ENCODE data around the gene SACM1L.
"Not testable (repeated sequence)": the region's sequence is repeated elsewhere in the genome, so short reads cannot be mapped to it uniquely, and the experiment has no call there.

Gene SACM1L

DNA sequence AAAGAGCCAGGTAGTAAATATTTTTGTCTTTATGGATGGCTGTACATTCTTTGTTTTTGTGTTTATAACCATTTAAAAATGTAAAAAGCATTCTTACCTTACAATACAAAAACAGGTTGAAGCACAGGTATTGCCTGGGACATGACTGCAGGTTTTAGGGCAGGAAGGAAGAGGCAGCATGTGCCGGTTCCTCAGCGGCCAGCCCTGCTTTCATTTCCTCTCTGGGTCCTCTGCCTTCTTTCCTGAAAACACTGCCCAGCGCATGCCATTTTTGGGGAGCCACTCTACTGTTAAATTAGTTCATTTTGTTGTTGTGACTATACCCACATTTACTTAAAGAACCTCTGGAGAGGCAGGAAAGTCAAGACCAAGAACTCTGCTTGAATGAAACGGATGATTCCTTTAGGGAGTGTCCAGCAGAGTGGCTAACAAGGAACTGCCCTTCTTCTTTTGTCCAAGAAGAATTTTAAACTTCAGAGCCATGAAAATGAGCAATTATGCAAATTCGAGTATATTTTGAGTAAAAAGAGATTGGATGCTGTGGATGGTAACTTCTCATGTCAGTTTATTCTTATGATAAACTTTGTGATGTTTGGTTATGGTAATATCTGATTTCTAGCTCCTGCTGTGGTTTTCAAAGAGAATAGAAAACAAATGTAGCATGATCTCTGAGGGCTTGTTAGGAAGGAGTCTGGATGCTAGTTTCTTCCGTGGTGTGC is 52.7 kb downstream of the SACM1L start:
- DNase-seq (ENCODE audit: low read depth) = no peak

- no peak for DNase-seq (ENCODE audit: low read depth)
Observed at GRCh38 chr3:45742461-45743089, 53.4 kb downstream of the SACM1L start.

- no peak for DNase-seq (ENCODE audit: low read depth)
Observed at GRCh38 chr3:45746165-45746776, 57.1 kb downstream of the SACM1L start.

GRCh38 chr3:45746777-45747622 is 57.8 kb downstream of the SACM1L start:
- DNase-seq (ENCODE audit: low read depth) = no peak

- no peak for DNase-seq (ENCODE audit: low read depth)
Observed at GRCh38 chr3:45748068-45748467, 58.9 kb downstream of the SACM1L start.

- not testable (repeated sequence) for DNase-seq (ENCODE audit: low read depth)
Observed at GRCh38 chr3:45749036-45749600, 59.9 kb downstream of the SACM1L start.

- DNase-seq (ENCODE audit: low read depth) = no peak
Observed at GRCh38 chr3:45749880-45750279, 60.7 kb downstream of the SACM1L start.

- peak; percentile 3 for DNase-seq (ENCODE audit: low read depth)
Observed at GRCh38 chr3:45751537-45752242, 62.5 kb downstream of the SACM1L start.

DNA sequence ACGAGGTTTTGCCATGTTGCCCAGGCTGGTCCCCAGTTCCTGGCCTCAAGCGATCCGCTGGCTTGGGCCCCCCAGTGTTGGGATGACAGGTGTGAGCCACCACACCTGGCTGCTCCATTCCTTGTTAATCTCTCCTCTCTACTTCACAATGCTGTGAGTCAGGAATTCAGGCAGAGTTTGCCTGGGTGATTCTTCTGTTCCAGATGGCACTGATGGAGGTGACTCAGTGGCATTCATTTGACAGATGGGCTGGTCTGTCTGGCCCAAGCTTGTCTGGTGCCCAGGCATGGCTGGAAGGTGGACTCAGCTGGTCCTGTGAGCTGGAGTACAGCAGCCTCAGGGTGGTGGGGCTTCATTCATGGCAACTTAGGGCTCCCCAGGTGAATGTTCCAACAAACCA is 63.9 kb downstream of the SACM1L start:
- no peak for DNase-seq (ENCODE audit: low read depth)

- no peak for DNase-seq (ENCODE audit: low read depth)
Observed at GRCh38 chr3:45754461-45754860, 65.3 kb downstream of the SACM1L start.

DNA sequence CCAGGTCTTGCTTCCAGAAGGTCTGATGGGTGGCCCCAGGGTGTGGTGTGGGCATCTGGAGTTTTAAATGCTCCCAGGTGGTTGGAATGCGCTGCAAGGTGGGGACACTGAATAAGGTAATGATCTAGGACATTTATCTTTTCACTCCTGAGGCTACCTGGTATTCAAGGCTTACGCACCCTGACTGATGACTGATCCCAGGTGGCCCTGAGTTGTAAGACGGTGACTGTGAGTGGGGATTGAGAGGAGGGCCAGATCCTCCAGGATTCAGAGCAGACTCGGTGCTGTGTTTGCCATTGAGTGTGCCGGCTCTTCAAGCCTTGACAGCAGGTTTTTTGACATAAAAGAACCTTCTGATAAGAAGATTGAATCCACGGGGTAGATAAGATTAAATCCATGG is 66.9 kb downstream of the SACM1L start:
- no peak for DNase-seq (ENCODE audit: low read depth)

DNA sequence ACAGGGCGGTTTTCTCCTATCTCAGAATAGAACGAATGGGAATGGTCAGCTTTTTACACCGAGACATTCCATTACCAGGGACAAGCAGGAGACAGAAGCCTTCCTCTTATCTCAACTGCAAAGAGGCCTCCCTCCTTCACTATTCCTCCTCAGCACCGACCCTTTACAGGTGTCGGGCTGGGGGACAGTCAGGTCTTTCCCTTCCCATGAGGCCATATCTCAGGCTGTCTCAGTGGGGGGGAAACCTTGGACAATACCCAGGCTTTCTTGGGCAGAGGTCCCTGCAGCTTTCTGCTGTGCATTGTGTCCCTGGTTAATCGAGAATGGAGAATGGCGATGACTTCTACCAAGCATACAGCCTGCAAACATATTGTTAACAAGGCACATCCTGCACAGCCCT is 67.9 kb downstream of the SACM1L start:
- DNase-seq (ENCODE audit: low read depth) = not testable (repeated sequence)

- DNase-seq (ENCODE audit: low read depth) = no peak
Observed at GRCh38 chr3:45758871-45759270, 69.7 kb downstream of the SACM1L start.

DNA sequence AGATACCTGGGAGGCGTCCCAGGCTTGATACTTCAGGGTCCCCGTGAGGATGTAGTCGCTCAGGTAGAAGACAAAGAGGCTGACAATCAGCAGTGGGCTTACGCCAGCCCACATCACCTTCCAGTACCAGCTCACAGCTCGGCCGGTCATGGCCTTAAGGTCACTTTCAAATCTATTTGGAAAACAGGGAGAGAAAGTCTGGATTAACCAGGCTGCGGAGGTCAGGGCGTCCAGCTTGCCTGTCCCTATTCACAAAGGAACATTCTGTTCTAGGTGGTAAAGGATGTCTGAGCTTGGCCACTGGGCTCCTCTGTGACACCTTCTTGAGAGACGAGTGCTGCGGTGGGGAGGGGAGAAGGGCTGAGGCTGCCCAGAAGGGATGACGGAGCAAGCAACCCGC is 70.7 kb downstream of the SACM1L start:
- no peak for DNase-seq (ENCODE audit: low read depth)

DNA sequence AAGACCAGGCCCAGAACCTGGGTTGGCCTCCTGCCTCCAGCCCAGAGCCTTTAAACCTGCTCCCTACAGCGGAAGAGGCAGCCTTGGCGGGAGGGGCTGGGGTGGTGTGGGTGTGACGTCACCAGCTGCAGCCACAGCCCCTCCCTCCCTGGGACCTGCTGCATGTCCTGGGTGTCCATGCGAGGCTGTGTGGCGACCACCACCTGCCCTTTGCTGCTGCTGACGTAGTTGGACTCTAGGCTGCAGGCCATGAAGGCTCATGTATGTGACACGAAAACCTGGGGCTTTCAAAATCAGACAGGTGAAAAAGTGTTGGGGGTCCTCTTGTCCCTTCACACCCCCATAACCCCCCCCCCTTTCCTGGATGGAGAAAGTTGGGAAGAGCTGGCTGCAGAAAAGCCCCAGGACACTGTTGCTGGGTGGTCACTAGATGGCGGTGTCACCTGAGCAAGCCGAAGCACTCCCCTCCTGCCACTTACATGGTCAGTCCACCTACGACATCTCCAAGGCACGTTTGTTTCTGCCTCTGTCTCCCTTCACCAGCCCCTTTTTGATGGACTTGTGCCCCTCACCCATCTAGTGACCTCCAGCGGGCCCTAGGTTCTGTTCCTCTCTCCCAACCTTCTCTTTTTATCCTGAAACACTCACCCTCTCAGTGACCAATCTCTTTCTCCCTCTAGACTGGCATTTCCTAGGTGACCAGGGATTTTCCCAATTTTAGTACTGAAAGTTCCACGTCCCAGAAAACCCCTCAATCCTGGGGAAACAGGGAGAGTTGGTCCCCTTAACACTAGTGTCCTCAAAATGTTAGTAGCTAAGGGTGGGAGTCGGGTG is 71.9 kb downstream of the SACM1L start:
- peak; percentile 63 for DNase-seq (ENCODE audit: low read depth)

- no peak for DNase-seq (ENCODE audit: low read depth)
Observed at GRCh38 chr3:45761831-45762230, 72.6 kb downstream of the SACM1L start.

DNA sequence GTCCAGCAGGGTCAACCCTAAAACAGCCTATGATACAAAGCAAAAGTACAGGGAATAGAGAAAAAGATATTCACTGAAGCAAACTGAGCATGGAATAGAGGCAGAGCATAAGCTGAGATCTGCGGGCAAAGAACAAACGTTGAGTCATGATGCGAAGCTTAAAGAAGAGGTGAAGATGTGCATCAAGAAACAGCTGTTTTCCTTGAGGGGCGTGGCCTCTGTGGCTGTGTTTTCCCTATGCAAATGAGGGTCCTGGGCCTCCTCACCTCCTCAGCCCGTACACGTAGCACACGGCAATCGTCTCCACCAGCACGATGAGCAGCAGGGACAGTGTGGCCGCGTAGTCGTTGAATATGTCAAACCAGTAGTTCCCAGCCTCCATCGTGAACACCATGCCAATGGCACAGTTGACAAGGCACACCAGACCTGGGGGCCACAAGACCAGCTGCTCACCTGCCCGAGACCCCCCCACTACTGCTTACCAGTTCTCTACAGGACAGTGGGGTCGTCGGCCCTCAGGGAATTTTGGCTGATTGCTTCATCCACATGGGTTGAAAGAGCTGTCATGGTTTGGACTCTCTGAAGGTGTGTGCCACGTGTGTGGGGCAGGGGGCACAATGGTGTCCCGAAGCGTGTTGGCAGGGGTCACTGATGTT is 73.6 kb downstream of the SACM1L start:
- DNase-seq (ENCODE audit: low read depth) = no peak

DNA sequence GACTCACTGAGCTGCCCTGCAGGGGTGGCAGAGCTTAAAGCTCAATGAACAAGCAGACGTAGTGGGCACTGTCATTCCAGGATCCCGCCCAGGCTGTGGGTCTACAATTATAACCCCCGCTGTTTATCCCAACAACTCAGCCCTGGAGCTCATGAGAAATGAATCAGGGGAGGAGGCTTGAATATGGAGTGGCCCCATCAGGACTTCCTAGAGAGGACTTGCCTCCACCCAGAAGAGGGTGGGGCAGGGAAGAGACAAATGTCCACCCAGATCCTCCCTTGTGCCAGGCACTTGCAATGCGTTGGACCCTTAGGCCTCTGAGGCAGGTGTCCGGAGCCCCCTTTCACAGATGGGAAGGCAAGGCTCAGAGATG is 74.1 kb downstream of the SACM1L start:
- DNase-seq (ENCODE audit: low read depth) = no peak

DNA sequence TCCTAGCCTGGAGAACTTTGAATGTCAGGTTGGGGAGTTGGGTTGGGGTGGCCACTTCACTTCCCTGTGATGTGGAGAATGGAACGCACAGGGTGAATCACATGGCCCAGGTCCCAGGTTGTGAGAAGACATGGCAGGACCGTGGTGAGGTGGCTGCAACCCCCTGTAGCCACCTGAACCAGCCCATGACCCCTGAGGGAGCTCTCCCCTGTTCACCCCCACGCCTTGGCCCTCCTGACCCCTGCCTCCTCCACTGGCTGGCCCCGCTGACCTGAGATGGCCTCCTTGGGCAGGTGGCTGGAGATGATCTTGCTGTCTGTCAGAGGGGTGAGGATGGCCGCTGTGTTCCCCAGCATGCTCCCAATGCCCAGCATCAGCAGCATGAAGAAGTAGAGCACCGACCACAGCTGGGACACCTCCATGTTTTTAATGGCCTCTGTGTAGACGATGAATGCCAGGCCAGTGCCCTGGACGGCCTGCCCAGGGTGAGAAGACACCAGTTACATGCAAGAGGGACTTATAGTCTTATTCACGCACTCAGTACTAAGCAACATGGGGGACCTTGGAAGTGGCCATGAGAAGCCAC is 76.2 kb downstream of the SACM1L start:
- DNase-seq (ENCODE audit: low read depth) = no peak

DNA sequence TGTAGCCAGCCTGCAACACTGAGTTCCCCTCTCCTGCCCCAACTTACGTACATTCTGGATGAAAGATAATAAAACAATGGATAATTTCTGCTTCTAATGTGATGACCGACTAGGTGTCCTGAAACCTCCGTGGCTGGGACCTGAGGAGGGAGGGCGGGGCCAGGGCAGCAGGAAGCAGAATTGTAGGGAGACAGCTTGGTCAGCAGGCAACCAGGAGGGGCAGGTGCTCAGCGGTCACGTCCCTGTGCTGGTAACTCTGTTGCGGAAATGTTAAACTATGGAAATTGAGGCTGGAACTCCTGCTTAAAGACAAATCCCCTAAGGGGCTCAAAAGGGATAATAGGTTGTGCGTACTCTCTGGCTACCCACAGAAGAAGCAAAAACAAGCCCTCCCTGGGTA is 76.8 kb downstream of the SACM1L start:
- DNase-seq (ENCODE audit: low read depth) = no peak
